MCF 10A (cell line): ENCODE data around the gene KIAA0513. TPM values are rescaled to one million over a fixed set of nuclear protein-coding genes. Genes with fewer than 3 reads are reported as not detected.

Source experiments
- BruUV-seq: library from RNA; stranded (reverse); fragments of 400-500 nt; replicated peaks from 2 replicates; lab custom pipeline; 2021; lab: Mats Ljungman, UMichigan
- CTCF ChIA-PET: fragments of 300-600 bp; sonication (Branson Sonifier 250); formaldehyde crosslinking; extraction: SDS; loops from one replicate; lab custom pipeline; 2021; ENCODE audit warnings: antibody characterized with exemption, inconsistent platforms; lab: Yijun Ruan, JAX
- POLR2A ChIA-PET: fragments of 300-600, 350-650 bp; sonication (Branson Sonifier 250); formaldehyde crosslinking; extraction: SDS; loops from one replicate; lab custom pipeline; 2020; ENCODE audit warnings: antibody characterized with exemption, inconsistent platforms; lab: Yijun Ruan, JAX
- DNase-seq: peaks from one replicate; pipeline ENCODE4 v3.0.0-alpha.2; 2018; ENCODE audit not compliant: unreplicated experiment
- H3K27ac Mint-ChIP-seq: one replicate; pipeline ENCODE4 v1.8.0; 2022; ENCODE audit warnings: mild to moderate bottlenecking, low read depth, mixed read lengths; ENCODE audit not compliant: unreplicated experiment
- H3K27me3 Mint-ChIP-seq: one replicate; pipeline ENCODE4 v1.8.0; 2022; ENCODE audit warnings: mixed read lengths; ENCODE audit not compliant: insufficient read depth, unreplicated experiment
- H3K36me3 Mint-ChIP-seq: one replicate; pipeline ENCODE4 v1.8.0; 2022; ENCODE audit warnings: mild to moderate bottlenecking, moderate library complexity, mixed read lengths; ENCODE audit not compliant: insufficient read depth, unreplicated experiment
- H3K4me1 Mint-ChIP-seq: one replicate; pipeline ENCODE4 v1.8.0; 2022; ENCODE audit warnings: mixed read lengths; ENCODE audit not compliant: insufficient read depth, unreplicated experiment
- H3K4me3 Mint-ChIP-seq: one replicate; pipeline ENCODE4 v1.8.0; 2022; ENCODE audit warnings: mild to moderate bottlenecking, moderate library complexity, mixed read lengths; ENCODE audit not compliant: unreplicated experiment
- H3K9me3 Mint-ChIP-seq: one replicate; pipeline ENCODE4 v1.8.0; 2022; ENCODE audit warnings: mixed read lengths; ENCODE audit not compliant: unreplicated experiment
- intact Hi-C: fragments of 100-400 bp; cut with micrococcal nuclease; formaldehyde crosslinking; loops from 2 replicates; pipeline ENCODE4 v1.14.1; 2022
- total RNA-seq: library from RNA; stranded (reverse); gene quantifications from 2 replicates; pipeline ENCODE4 v1.2.3, GENCODE V29; 2022
- TF ChIP-seq, protein P1 (sequence below): fragments of 200-600 bp; IDR thresholded peaks from one replicate; pipeline ENCODE4 v1.8.0; 2022; ENCODE audit warnings: antibody characterized with exemption, mild to moderate bottlenecking; ENCODE audit not compliant: unreplicated experiment

Gene KIAA0513
- total RNA-seq, 1 experiment from 2014 or later = 4.2 TPM

DNA sequence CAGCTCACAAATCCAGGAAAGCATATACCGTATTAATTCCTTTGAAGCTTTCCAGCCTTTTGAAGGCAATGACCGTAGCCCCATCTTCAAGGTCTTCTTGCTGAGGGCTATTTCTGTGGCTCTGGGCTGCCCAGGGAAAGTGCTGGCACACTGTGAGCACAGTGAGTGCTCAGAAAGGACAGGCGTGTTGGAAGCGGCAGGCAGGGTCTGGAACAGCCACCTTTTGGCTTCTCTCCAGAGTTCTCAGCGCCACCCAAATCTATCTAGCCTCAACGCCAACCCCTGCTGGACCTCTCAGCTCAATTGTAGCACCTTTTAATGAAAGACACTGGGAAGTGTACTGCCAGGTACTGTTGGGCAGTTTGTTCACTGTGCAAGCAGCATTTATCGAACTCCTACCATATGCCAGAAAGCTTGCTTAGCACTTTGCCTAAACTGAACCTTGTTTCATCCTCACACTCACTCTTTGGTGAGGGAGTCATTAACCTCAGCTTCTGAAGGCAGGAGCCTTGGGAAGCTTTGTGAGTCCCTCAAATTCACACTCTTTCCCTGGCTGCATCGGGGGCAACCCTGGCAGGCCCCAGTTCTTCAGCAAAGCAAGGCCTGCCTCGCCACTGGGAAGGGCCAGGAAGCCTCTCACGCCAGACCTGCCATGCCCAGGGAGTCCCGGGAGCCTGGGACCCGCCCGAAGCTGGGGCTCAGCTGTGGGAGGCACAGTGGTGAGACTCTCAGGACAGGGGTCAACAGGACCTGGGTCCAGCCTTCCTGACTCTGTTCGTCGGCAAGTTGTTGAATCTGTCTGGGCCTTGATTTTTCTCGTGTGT, 98.2 kb downstream of the KIAA0513 start:
- intact Hi-C loops = no loop called here
- ChIA-PET CTCF (interaction anchor here (0.7 to 5.0 kb wide), 4 partner anchors 11 to 309 kb away, joined by 3 to 31 read pairs (median 3); no protein-coding TSS in a partner anchor), POLR2A (interaction anchor here (0.8 to 0.9 kb wide), 2 partner anchors 10 to 27 kb away, joined by 3 to 6 read pairs; no protein-coding TSS in a partner anchor)
- H3K9me3 Mint-ChIP-seq = no peaks in the 10 kb centered on the region
- no TSS peak for BruUV-seq
- no peak for DNase-seq
- no peaks in the 10 kb centered on the region for H3K4me1 Mint-ChIP-seq
- no peak overlapping the region for H3K4me3 Mint-ChIP-seq
- no peaks in the 10 kb centered on the region for H3K27me3 Mint-ChIP-seq
- no peaks in the 10 kb centered on the region for H3K36me3 Mint-ChIP-seq
- TF ChIP-seq, protein P1, sequence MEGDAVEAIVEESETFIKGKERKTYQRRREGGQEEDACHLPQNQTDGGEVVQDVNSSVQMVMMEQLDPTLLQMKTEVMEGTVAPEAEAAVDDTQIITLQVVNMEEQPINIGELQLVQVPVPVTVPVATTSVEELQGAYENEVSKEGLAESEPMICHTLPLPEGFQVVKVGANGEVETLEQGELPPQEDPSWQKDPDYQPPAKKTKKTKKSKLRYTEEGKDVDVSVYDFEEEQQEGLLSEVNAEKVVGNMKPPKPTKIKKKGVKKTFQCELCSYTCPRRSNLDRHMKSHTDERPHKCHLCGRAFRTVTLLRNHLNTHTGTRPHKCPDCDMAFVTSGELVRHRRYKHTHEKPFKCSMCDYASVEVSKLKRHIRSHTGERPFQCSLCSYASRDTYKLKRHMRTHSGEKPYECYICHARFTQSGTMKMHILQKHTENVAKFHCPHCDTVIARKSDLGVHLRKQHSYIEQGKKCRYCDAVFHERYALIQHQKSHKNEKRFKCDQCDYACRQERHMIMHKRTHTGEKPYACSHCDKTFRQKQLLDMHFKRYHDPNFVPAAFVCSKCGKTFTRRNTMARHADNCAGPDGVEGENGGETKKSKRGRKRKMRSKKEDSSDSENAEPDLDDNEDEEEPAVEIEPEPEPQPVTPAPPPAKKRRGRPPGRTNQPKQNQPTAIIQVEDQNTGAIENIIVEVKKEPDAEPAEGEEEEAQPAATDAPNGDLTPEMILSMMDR = no peak
- no peak overlapping the region for H3K27ac Mint-ChIP-seq

DNA sequence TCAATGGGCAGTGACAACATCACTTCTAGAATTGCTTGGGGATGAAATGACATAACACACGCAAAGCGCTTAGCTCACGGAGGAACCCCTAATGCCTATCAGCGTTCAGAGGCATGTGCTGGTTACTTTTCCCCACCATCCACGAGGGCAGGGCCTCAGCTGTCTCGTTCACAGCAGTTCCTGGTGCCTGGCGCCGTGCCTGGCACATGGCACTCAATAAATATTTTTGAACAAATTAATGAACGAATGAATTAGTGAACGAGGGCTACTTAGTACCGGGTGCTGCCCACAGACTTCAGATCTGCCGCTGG, 98.8 kb downstream of the KIAA0513 start:
- POLR2A ChIA-PET = interaction anchor here (0.9 kb wide), 1 partner anchor 26 kb away, joined by 3 read pairs; no protein-coding TSS in a partner anchor
- intact Hi-C loops = no loop called here

DNA sequence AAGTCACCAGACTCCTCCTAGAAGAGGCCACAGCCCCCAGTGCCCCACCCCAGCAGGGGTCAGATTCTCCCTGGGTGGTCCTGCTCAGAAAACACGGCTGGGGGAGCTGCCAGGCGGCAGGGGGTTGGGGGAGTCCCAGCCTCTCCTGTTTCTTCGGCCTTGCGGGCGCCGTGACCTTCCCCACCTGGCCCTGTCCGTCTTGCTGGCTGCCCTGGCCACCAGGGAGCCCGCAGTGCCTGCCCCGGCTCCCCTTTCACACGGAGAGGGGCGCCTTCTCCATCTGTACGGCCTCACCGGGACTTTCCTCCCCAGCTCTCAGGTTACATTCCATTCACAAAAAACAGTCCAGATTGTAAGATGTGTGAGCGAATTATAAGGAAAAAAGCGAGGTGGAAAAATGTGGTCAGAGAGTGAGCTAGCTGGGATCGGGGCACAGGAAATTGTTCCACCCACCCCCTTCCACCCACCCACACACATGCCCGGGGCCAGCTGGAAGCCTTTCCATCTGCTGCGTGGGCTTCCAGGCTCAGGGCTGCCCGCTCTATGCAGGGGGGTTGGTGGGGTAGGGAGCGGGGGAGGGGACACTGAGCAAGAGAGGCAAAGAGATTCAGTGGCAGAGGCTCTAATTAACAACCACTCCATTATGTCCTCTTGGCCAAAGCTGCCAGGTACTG, 99.2 kb downstream of the KIAA0513 start:
- no TSS peak for BruUV-seq
- CTCF ChIA-PET = interaction anchor here (0.7 to 5.0 kb wide), 2 partner anchors 12 to 307 kb away, joined by 3 to 31 read pairs; no protein-coding TSS in a partner anchor

More for the DNA sequence above, 98.8 kb downstream of the KIAA0513 start:
- H3K27me3 Mint-ChIP-seq = no peaks in the 10 kb centered on the region
- TF ChIP-seq, protein P1 = no peak
- no peak overlapping the region for H3K4me3 Mint-ChIP-seq
- BruUV-seq = no TSS peak
- H3K9me3 Mint-ChIP-seq = no peaks in the 10 kb centered on the region
- no peak for DNase-seq
- H3K4me1 Mint-ChIP-seq = no peaks in the 10 kb centered on the region
- H3K36me3 Mint-ChIP-seq = no peaks in the 10 kb centered on the region
- CTCF ChIA-PET = interaction anchor here (0.7 to 5.0 kb wide), 2 partner anchors 12 to 308 kb away, joined by 3 to 31 read pairs; no protein-coding TSS in a partner anchor
- no peak overlapping the region for H3K27ac Mint-ChIP-seq

More for the DNA sequence above, 99.2 kb downstream of the KIAA0513 start:
- no peaks in the 10 kb centered on the region for H3K27me3 Mint-ChIP-seq
- H3K27ac Mint-ChIP-seq = no peak overlapping the region
- no peak overlapping the region for H3K4me3 Mint-ChIP-seq
- H3K4me1 Mint-ChIP-seq = no peaks in the 10 kb centered on the region
- no peaks in the 10 kb centered on the region for H3K9me3 Mint-ChIP-seq
- no peaks in the 10 kb centered on the region for H3K36me3 Mint-ChIP-seq
- POLR2A ChIA-PET = no interaction called here
- intact Hi-C loops = no loop called here
- TF ChIP-seq, protein P1 = no peak
- DNase-seq = peak; percentile 38
